Vagina (tissue), 2 donors: ENCODE results near the gene NSMCE4A. TPM values are rescaled to one million over a fixed set of nuclear protein-coding genes. Genes with fewer than 3 reads are reported as not detected.
A peak's percentile ranks its signal among the peaks of the same experiment; 100 is the strongest.

Experiments
- DNase-seq, 2 donors: peaks; one replicate each; pipeline ENCODE4 v3.0.0-alpha.2; 2017; ENCODE audit errors: extremely low spot score in 2 of 2
- H3K27ac ChIP-seq: fragments of 200-600 bp; sonication (generic); one replicate; pipeline ENCODE4 v1.5.1; 2019
- H3K27me3 ChIP-seq: fragments of 200-600 bp; sonication (generic); one replicate; pipeline ENCODE4 v1.5.1; 2019
- H3K36me3 ChIP-seq, 2 donors: fragments of 200-600 bp; sonication (generic); one replicate each; pipeline ENCODE4 v1.5.1; 2017 to 2019
- H3K4me1 ChIP-seq: fragments of 200-600 bp; sonication (generic); one replicate; pipeline ENCODE4 v1.5.1; 2019
- H3K4me3 ChIP-seq, 2 donors: fragments of 200-600 bp; sonication (generic); 1 replicate in 1 of 2; 2 replicates in 1 of 2; pipeline ENCODE4 v1.5.1; 2016 to 2019
- H3K9me3 ChIP-seq: fragments of 200-600 bp; sonication (generic); one replicate; pipeline ENCODE4 v1.5.1; 2019
- POLR2A ChIP-seq, 2 donors: fragments of 450-650 bp; IDR thresholded peaks; one replicate each; pipeline ENCODE4 v1.6.1; 2017; ENCODE audit warnings: antibody characterized with exemption in 2 of 2, mild to moderate bottlenecking in 2 of 2, moderate library complexity in 2 of 2
- POLR2AphosphoS5 ChIP-seq, 2 donors: sonication (generic); formaldehyde crosslinking; IDR thresholded peaks; one replicate each; pipeline ENCODE4 v1.9.0; 2017; ENCODE audit warnings: antibody characterized with exemption in 2 of 2, mild to moderate bottlenecking in 2 of 2, low read depth in 1 of 2; ENCODE audit not compliant: insufficient read depth in 1 of 2
- intact Hi-C: fragments of 100-400 bp; cut with DNase I; formaldehyde crosslinking; loops from one replicate; pipeline ENCODE4 v1.15.1; 2023
- total RNA-seq: library from RNA; depleted of rRNA; stranded (reverse); fragments of >200 nt; gene quantifications from one replicate; pipeline ENCODE4 v1.2.3, GENCODE V29; 2016
- TF ChIP-seq, protein P1 (sequence below), 3 experiments: fragments of 450-650 bp in 2 of 3; fragments of 200-600 bp in 1 of 3; sonication (generic) in 1 of 3; IDR thresholded peaks; one replicate each; pipeline ENCODE4 v1.5.1; 2017 to 2019; ENCODE audit warnings: antibody characterized with exemption in 3 of 3, mild to moderate bottlenecking in 2 of 3, moderate library complexity in 2 of 3

NSMCE4A gene
- total RNA-seq, 1 donor from 2014 or later = 80.8 TPM

DNA sequence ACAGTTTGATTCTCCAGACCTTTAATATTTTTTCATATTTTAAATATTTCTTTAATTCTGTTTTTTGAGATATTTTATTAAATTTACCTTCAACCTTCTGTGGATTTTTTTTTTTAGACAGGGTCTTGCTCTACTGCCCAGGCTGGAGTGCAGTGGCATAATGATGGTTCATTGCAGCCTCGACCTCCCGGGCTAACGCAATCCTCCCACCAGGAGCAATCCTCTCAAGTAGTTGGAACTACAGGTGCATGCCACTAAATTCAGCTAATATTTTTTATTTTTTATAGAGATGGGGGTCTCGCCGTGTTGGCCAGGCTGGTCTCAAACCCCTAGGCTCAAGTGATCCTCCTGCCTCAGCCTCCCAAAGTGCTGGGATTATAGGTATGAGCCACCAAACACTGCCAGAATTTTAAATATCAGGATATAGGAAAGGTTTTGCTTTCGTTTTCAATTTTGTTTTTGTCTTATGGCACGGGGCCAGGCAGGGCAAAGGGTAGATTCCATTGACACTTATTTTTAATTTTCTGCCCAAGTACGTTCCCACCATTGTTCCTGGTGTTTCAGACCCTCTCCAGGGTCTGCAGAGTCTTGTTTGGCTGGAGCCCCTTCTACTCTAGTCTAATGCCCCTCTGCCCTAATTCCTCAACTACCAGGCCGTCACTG is 15.1 kb upstream of the NSMCE4A start:
- no peak for DNase-seq
- no peaks in the 10 kb centered on the region for H3K36me3 ChIP-seq
- H3K27ac ChIP-seq = no peak overlapping the region
- no peaks in the 10 kb centered on the region for H3K27me3 ChIP-seq
- H3K4me1 ChIP-seq = peaks cover 10% of the 10 kb centered on the region
- TF ChIP-seq POLR2A (IDR thresholded peaks at IDR 0.05) (no peak), POLR2AphosphoS5 (IDR thresholded peaks at IDR 0.05; ENCODE audit: insufficient read depth in 1 of 2, low read depth in 1 of 2) (no peak)
- TF ChIP-seq, protein P1, sequence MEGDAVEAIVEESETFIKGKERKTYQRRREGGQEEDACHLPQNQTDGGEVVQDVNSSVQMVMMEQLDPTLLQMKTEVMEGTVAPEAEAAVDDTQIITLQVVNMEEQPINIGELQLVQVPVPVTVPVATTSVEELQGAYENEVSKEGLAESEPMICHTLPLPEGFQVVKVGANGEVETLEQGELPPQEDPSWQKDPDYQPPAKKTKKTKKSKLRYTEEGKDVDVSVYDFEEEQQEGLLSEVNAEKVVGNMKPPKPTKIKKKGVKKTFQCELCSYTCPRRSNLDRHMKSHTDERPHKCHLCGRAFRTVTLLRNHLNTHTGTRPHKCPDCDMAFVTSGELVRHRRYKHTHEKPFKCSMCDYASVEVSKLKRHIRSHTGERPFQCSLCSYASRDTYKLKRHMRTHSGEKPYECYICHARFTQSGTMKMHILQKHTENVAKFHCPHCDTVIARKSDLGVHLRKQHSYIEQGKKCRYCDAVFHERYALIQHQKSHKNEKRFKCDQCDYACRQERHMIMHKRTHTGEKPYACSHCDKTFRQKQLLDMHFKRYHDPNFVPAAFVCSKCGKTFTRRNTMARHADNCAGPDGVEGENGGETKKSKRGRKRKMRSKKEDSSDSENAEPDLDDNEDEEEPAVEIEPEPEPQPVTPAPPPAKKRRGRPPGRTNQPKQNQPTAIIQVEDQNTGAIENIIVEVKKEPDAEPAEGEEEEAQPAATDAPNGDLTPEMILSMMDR (IDR thresholded peaks at IDR 0.05) = no peak
- intact Hi-C loops = no loop called here
- no peak overlapping the region for H3K4me3 ChIP-seq
- H3K9me3 ChIP-seq = no peaks in the 10 kb centered on the region

DNA sequence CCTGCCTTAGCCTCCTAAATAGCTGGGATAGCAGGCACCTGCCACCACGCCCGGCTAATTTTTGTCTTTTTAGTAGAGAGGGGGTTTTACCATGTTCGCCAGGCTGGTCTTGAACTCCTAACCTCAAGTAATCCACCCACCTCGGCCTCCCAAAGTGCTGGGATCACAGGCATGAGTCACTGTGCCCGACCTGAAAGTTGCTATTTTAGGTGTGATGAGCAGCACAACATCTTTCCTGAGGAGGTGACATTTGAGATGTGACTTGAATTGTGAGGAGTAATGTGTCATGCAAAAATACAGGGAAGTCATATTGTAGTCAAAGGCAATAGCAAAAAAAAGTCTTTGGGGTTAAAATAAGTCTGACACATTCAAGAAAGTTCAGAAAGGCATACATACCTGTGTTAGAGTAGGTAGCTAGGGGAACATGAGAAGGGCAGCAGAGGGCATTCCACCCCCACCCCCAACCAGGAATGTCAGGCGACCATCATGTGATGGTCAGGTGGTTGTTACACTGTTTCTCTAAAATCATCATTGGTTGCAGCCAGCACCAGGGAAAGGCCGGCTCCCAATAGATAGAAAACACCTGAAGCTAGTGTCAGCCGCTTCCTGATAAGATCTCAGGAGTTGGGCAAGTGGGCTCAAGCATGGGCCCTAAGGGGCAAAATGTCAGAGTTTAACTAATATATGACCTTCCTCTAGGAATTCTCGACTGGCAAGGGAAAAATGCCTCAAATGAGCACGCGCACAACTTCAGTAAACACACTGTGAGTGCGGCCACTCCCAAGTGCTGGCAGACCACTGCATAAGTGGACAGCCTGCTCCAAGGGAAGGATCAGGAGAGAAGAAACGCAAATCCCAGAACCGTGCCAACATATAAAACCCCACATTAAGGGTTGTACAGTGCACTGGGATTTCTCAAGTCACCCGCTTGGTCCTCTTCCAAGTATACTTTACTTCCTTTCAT is 13.6 kb upstream of the NSMCE4A start, which contains the start of gene TACC2:
TSS of gene TACC2 (plus strand) at position 803 of the 964 bp plus-strand sequence. CDS start 32,819 bp downstream, outside the sequence.
- Histone ChIP-seq H3K9me3 (peaks cover 6% of the 10 kb centered on the region), H3K27me3 (no peaks in the 10 kb centered on the region), H3K27ac (peak within 1 kb of the TSS; percentile 37), H3K4me1 (no peaks in the 10 kb centered on the region), H3K36me3 (no peaks in the 10 kb centered on the region), H3K4me3 (no peak within 1 kb of the TSS)
- DNase-seq = no peak
- intact Hi-C loops = no loop called here
- TF ChIP-seq POLR2AphosphoS5 (IDR thresholded peaks at IDR 0.05; ENCODE audit: insufficient read depth in 1 of 2, low read depth in 1 of 2) = no peak
- TF ChIP-seq, protein P1 (IDR thresholded peaks at IDR 0.05) = no peak
- no peak for TF ChIP-seq POLR2A (IDR thresholded peaks at IDR 0.05)

DNA sequence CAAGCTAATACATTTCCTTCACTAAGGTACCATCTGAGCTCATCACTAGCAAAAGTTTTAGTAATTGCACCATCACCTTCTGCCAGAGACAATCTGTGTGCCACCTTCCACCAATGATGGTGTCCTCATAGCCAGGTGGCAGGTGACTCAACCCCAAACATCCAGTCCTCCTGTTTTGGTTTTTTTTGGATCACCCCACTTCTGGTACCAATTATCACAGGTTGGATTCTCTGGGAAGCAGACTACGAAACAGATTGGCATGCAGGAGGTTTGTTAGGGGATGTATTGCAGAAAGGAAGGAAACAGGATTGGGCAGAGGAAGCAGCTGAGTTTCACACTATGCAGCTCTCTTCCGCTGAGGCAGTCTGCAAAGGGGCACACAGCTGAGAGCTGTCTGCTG is 9.4 kb upstream of the NSMCE4A start:
- Histone ChIP-seq H3K27ac (no peak overlapping the region), H3K4me3 (no peak overlapping the region), H3K4me1 (no peaks in the 10 kb centered on the region), H3K27me3 (no peaks in the 10 kb centered on the region), H3K36me3 (no peaks in the 10 kb centered on the region), H3K9me3 (peaks cover 6% of the 10 kb centered on the region)
- no peak for TF ChIP-seq POLR2AphosphoS5 (IDR thresholded peaks at IDR 0.05; ENCODE audit: insufficient read depth in 1 of 2, low read depth in 1 of 2)
- TF ChIP-seq, protein P1 (IDR thresholded peaks at IDR 0.05) = no peak
- intact Hi-C loops = no loop called here
- DNase-seq = no peak

DNA sequence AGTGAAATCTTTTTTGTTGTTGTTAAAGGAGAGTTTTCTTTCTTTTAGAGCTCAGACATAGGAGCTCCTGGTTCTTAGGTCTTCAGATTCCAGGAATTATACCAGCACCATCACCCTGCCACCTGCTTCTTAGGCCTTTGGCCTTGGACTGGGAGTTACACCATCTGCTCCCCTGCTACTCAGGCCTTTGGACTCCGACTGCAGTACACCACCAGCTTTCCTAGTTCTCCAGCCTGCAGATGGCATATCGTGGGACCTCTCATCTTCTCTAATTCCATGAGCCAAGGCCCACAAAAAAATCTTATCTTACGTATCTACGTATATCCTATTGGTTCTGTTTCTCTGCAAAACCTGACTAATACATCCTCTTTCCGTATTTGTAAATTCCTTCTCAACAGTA is 8.8 kb upstream of the NSMCE4A start:
- Histone ChIP-seq H3K27me3 (no peaks in the 10 kb centered on the region), H3K36me3 (no peaks in the 10 kb centered on the region), H3K4me1 (no peaks in the 10 kb centered on the region), H3K27ac (no peak overlapping the region), H3K9me3 (peaks cover 6% of the 10 kb centered on the region), H3K4me3 (no peak overlapping the region)
- TF ChIP-seq POLR2AphosphoS5 (IDR thresholded peaks at IDR 0.05; ENCODE audit: insufficient read depth in 1 of 2, low read depth in 1 of 2) (no peak), POLR2A (IDR thresholded peaks at IDR 0.05) (no peak)
- TF ChIP-seq, protein P1 (IDR thresholded peaks at IDR 0.05) = no peak
- no peak for DNase-seq
- intact Hi-C loops = no loop called here
